ENCODE results near the gene UGT1A8.
"Not testable (repeated sequence)": the region's sequence is repeated elsewhere in the genome, so short reads cannot be mapped to it uniquely, and the experiment has no call there.

UGT1A8 gene

GRCh38 chr2:233714121-233714520 lies 96.7 kb downstream of the UGT1A8 start:
- DNase-seq (ENCODE audit: low read depth in 2 of 2): no peak

DNA sequence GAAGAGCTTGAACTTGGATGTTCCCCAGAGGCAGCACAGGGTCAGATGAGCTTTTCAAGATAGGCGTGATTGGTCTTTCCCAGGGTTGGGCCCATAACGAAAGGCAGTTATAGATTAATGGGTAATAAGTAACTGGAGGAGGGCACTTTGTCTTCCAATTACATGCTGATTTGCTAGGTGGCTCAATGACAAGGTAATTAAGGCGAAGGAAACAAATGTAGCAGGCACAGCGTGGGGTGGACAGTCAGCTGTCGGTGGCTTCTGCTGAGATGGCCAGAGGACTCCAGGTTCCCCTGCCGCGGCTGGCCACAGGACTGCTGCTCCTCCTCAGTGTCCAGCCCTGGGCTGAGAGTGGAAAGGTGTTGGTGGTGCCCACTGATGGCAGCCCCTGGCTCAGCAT lies 101.1 kb downstream of the UGT1A8 start, which contains the start of gene UGT1A4:
TSS of gene UGT1A4 (plus strand) at position 185 of the 400 bp plus-strand sequence. CDS start at position 270, 85 bp downstream.
- no peak for DNase-seq (ENCODE audit: low read depth in 2 of 2)

GRCh38 chr2:233728723-233729301 lies 111.4 kb downstream of the UGT1A8 start, which contains the start of gene UGT1A3:
Gene UGT1A3 (plus strand): TSS chr2:233729042. CDS start chr2:233729127, 85 bp downstream.
- no peak for DNase-seq (ENCODE audit: low read depth in 2 of 2)

DNA sequence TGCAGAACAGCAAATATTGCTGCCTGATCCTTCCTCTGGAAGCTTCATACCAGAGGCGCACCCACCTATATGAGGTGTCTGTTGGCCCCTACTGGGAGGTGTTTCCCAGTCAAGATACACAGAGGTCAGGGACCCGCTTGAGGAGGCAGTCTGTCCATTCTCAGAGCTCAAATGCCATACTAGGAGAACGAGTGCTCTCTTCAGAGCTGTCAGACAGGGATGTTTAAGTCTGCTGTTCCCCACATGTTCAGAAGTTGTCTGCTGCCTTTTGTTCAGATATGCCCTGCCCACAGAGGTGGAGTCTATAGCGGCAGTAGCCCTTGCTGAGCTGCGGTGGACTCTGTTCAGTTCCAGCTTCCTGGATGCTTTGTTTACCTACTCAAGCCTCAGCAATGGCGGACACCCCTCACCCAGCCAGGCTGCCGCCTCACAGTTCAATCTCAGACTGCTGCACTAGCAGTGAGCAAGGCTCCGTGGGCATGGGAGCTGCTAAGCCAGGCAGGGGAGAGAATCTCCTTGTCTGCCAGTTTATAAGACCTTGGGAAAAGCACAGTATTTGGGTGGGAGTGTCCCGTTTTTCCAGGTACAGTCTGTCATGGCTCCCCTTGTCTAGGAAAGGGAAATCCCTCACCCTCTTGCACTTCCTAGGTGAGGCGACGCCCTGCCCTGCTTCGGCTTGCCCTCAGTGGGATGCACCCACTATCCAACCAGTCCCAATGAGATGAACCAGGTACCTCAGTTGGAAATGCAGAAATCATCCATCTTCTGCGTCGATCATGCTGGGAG lies 119.6 kb downstream of the UGT1A8 start:
- DNase-seq (ENCODE audit: low read depth in 2 of 2): not testable (repeated sequence)

GRCh38 chr2:233740870-233741269 lies 123.4 kb downstream of the UGT1A8 start:
- no peak for DNase-seq (ENCODE audit: low read depth in 2 of 2)

DNA sequence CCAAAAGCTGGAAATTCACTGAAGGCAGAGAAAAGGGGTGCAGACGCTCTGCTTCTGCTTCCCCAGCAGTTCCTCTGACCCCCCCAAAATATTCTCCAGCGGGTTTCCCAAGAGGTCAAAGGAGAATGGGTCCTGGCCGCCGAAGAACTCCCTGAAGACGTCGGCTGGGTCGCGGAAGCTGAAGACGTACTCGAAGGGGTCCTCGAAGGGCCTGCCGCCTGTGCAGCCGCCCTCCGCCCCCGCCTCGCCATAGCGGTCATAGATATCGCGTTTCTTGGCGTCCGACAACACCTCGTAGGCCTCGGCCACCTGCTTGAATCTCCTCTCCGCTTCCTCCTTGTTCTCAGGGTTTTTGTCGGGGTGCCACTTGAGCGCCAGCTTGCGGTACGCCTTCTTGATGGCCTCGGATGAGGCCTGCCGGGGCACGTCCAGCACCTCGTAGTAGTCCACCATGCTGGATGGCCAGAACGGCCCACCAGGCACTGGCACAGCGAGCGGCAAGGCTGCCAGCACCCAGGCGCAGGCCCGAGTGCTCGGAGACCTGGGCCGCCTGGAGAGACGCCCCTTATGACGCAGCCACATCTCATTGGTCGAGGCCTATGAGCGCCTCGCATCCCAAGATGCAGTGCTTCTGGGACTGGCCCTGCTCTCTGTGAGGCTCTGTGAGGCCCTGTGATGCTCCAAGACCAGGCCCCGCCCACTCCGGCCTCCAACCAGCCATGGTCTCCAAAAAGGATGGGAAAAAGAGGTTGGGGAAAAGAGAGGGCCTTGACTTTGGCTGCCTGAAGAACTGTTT lies 126.2 kb downstream of the UGT1A8 start:
- no peak for DNase-seq (ENCODE audit: low read depth in 2 of 2)

GRCh38 chr2:233745073-233745755 lies 127.8 kb downstream of the UGT1A8 start:
- DNase-seq (ENCODE audit: low read depth in 2 of 2): no peak

GRCh38 chr2:233745838-233746237 lies 128.4 kb downstream of the UGT1A8 start:
- DNase-seq (ENCODE audit: low read depth in 2 of 2): not testable (repeated sequence)

DNA sequence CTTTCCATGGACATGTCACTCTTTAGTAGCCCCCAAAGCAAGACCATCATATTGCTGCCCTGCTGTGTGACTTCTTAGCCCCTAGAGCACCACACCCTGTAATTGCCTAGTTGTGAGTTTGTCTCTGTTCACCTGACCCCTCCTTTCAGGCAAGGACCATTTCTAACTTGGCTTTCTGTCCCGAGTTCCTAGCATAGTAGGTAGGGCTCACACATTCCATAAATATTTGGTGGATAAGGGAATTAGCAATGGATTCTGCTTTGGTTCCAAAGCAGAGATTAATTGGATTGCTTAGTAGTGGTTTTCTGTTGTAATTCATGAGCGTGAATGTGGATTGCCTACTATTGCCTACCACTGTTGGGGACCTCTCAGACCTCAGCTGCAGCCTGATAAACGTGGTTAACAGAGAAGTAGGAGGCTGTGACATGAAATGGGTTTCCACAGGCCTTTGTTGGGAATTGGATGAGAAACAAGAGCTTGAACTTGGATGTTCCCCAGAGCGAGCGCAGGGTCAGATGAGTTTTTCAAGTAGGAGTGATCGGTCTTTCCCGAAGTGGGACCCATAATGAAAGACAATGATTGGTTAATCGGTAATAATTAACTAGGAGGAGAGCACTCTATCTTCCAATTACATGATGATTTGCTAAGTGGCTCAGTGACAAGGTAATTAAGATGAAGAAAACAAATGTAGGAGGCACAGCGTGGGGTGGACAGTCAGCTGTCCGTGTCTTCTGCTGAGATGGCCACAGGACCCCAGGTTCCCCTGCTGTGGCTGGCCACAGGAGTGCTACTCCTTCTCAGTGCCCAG lies 129.2 kb downstream of the UGT1A8 start:
- no peak for DNase-seq (ENCODE audit: low read depth in 2 of 2)

GRCh38 chr2:233747283-233747544 lies 129.8 kb downstream of the UGT1A8 start:
- no peak for DNase-seq (ENCODE audit: low read depth in 2 of 2)

- DNase-seq (ENCODE audit: low read depth in 2 of 2): not testable (repeated sequence)
Observed at GRCh38 chr2:233750689-233751088, 133.3 kb downstream of the UGT1A8 start.

DNA sequence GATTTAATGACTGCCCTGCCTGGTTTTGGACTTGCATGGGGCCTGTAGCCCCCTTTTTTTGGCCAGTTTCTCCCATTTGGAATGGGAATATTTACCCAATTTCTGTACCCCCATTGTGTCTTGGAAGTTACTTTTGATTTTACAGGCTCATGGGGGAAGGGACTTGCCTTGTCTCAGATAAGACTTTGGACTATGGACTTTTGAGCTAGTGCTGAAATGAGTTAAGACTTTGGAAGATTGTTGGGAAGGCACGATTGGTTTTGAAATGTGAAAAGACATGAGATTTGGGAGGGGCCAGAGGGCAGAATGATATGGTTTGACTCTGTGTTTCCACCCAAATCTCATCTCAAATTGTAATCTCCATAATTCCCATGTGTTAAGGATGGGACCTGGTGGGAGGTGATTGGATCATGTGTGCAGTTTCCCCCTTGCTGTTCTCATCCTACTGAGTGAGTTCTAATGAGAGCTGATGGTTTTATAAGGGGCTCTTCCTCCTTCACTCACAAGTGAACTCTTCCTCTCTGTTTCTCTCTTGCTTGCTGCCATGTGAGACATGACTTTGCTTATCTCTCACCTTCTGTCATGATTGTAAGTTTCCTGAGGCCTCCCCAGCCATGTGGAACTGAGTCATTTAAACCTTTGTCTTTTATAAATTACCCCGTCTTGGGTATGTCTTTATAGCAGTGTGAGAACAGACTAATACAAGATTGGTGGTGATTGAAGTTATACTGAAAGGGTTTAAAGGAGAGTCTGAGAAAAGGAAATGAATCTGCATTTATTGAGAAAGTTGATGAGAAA lies 134.0 kb downstream of the UGT1A8 start:
- DNase-seq (ENCODE audit: low read depth in 2 of 2): not testable (repeated sequence)

DNA sequence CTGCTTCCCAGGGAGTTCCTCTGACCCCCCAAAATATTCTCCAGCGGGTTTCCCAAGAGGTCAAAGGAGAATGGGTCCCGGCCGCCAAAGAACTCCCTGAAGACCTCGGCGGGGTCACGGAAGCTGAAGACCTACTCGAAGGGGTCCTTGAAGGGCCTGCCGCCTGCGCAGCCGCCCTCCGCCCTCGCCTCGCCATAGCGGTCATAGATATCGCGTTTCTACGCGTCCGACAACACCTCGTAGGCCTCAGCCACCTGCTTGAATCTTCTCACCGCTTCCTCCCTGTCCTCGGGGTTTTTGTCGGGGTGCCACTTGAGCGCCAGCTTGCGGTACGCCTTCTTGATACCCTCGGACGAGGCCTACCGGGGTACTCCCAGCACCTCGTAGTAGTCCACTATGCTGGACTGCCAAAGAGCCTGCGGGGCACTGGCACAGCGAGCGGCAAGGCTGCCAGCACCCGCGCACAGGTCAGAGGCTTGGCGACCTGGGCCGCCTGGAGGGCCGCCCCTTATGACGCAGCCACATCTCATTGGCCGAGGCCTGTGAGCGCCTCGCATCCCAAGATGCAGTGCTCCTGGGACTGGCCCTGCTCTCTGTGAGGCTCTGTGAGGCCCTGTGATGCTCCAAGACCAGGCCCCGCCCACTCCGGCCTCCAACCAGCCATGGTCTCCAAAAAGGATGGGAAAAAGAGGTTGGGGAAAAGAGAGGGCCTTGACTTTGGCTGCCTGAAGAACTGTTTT lies 137.6 kb downstream of the UGT1A8 start:
- DNase-seq (ENCODE audit: low read depth in 2 of 2): no peak

DNA sequence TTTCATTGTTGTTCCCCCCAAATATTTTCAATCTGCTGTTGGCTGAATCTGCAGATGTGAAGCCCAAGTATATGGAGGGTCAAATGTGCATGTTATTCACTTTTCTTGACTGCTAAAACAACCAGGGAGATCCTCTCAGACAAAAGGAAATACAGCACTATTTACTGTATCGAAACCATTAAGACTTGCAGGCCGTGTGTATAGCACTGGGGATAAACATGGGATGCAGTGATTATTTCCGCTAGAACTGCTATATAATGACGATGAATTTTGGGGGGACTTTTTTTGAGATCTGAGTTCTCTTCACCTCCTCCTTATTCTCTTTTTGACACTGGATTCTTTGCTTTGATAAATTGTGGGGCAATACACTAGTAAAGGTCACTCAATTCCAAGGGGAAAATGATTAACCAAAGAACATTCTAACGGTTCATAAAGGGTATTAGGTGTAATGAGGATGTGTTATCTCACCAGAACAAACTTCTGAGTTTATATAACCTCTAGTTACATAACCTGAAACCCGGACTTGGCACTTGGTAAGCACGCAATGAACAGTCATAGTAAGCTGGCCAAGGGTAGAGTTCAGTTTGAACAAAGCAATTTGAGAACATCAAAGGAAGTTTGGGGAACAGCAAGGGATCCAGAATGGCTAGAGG lies 139.1 kb downstream of the UGT1A8 start:
- DNase-seq (ENCODE audit: low read depth in 2 of 2): no peak

- no peak for DNase-seq (ENCODE audit: low read depth in 2 of 2)
Observed at GRCh38 chr2:233758141-233758540, 140.7 kb downstream of the UGT1A8 start.

GRCh38 chr2:233758849-233759248 lies 141.4 kb downstream of the UGT1A8 start:
- DNase-seq (ENCODE audit: low read depth in 2 of 2): no peak

DNA sequence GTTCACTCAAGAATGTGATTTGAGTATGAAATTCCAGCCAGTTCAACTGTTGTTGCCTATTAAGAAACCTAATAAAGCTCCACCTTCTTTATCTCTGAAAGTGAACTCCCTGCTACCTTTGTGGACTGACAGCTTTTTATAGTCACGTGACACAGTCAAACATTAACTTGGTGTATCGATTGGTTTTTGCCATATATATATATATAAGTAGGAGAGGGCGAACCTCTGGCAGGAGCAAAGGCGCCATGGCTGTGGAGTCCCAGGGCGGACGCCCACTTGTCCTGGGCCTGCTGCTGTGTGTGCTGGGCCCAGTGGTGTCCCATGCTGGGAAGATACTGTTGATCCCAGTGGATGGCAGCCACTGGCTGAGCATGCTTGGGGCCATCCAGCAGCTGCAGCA lies 142.6 kb downstream of the UGT1A8 start, which contains the start of gene UGT1A1:
TSS of gene UGT1A1 (plus strand) at position 228 of the 400 bp plus-strand sequence. CDS start at position 246, 18 bp downstream.
- no peak for DNase-seq (ENCODE audit: low read depth in 2 of 2)

DNA sequence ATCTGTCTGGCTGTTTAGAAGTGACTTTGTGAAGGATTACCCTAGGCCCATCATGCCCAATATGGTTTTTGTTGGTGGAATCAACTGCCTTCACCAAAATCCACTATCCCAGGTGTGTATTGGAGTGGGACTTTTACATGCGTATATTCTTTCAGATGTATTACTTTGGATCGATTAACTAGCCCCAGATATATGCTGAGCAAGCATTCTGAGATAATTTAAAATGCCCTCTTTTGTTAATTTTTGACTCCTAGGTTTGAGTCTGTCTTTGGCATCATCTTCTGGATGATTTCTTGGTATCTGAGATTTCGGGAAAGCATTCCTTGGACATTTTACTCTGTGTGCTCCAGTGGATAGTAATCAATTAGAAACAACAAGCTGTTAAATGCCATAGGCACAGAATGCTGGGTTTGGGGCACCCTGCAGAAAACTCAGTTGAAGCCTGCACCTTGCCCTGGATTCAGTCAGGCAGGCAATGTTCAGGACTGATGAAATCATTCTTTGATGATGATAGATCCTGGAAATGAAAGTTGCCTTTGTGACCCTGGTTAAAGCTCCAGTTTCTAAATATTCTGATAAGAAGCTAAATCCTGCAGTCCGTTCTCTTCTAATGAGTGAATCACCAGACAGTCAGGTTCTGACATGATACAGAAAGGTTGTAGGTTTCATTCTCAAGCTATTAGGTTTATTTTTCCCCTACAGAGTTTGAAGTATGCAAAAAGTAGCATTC lies 143.8 kb downstream of the UGT1A8 start:
- no peak for DNase-seq (ENCODE audit: low read depth in 2 of 2)
